HL-60 (cell line): Measurements from ENCODE around the gene TENM4.

Source experiments
- CTCF ChIP-seq: IDR thresholded peaks from one replicate; pipeline ENCODE4 v1.5.1; 2011; ENCODE audit warnings: low read length, control low read depth, inconsistent platforms; ENCODE audit not compliant: insufficient read depth
- GABPA ChIP-seq: IDR thresholded peaks from 2 replicates; pipeline ENCODE4 v1.6.1; 2012; ENCODE audit warnings: low read depth
- POLR2AphosphoS5 ChIP-seq: IDR thresholded peaks from 2 replicates; pipeline ENCODE4 v1.6.1; 2012; ENCODE audit warnings: low read depth
- REST ChIP-seq: IDR thresholded peaks from 2 replicates; pipeline ENCODE4 v1.6.1; 2012; ENCODE audit warnings: low read depth; ENCODE audit not compliant: insufficient replicate concordance

- no peak for TF ChIP-seq CTCF
- no peak for TF ChIP-seq POLR2AphosphoS5
- no peak for TF ChIP-seq REST
- TF ChIP-seq GABPA = no peak
Observed at GRCh38 chr11:79101656-79102055, 339.2 kb downstream of the TENM4 start.
